ENCODE measurements around the gene ADGRB3. TPM values are rescaled to one million over a fixed set of nuclear protein-coding genes. Genes with fewer than 3 reads are reported as not detected.

Gene ADGRB3
- total and polyA plus RNA-seq, 10 of the 15 experiments (the other 5 are each of a cell fraction or from before 2014, with no cell fraction given) = 0.03 to 0.06 TPM; not detected in 8

- Histone ChIP-seq H3K9me3 (replicated peaks; ENCODE audit: control insufficient read depth, insufficient read depth, low read length) (no peaks in the 10 kb centered on the region), H3K4me1 (ENCODE audit: control insufficient read depth, insufficient read depth, low read length) (no peaks in the 10 kb centered on the region), H2AFZ (ENCODE audit: control insufficient read depth, low read depth, low read length) (no peak overlapping the region), H3K27me3 (replicated peaks in 1 of 2; ENCODE audit: control insufficient read depth in 2 of 2, insufficient read depth in 2 of 2, low read length in 1 of 2) (no peaks in the 10 kb centered on the region), H3K36me3 (ENCODE audit: control insufficient read depth in 2 of 2, insufficient read depth in 2 of 2, low read length in 1 of 2) (no peaks in the 10 kb centered on the region), H3K9ac (ENCODE audit: control insufficient read depth, insufficient read depth, low read length) (no peak overlapping the region), H3K4me3 (no peak overlapping the region), H4K20me1 (ENCODE audit: control insufficient read depth, insufficient read depth) (no peaks in the 10 kb centered on the region), H3K27ac (ENCODE audit: control insufficient read depth, insufficient read depth) (no peak overlapping the region), H3K4me2 (ENCODE audit: control insufficient read depth, insufficient read depth) (no peak overlapping the region), H3K79me2 (ENCODE audit: control insufficient read depth, insufficient read depth, low read length) (no peaks in the 10 kb centered on the region)
- ChIA-PET POLR2A (no interaction called here), CTCF (no interaction called here), SMC1A (ENCODE audit: uncharacterized antibody, unreplicated experiment) (no interaction called here), RAD21 (ENCODE audit: unreplicated experiment) (no interaction called here)
- in situ Hi-C loops (cut with MboI) (no loop called here), intact Hi-C loops (cut with micrococcal nuclease; ENCODE audit: unreplicated experiment) (no loop called here)
- ATAC-seq = no peak
- WGBS (ENCODE audit: insufficient coverage, insufficient replicate concordance, low lambda C conversion rate, missing lambda C conversion rate) = 38% methylated on average over 1 of the region's 1 CpG
- FAIRE-seq = no peak
- no peak for DNase-seq (ENCODE audit: low read depth, low spot score)
- TF ChIP-seq RBBP5 (conservative IDR thresholded peaks at IDR 0.05) (no peak), KDM1A (IDR thresholded peaks at IDR 0.05; ENCODE audit: borderline replicate concordance) (no peak), RAD51 (IDR thresholded peaks at IDR 0.05) (no peak), CHD1 (IDR thresholded peaks at IDR 0.05; ENCODE audit: low read depth, low read length) (no peak), POU2F2 (IDR thresholded peaks at IDR 0.05; ENCODE audit: borderline replicate concordance, low read depth, low read length) (no peak), NFXL1 (IDR thresholded peaks at IDR 0.05; ENCODE audit: borderline replicate concordance) (no peak), ZNF622 (IDR thresholded peaks at IDR 0.05) (no peak), HSF1 (IDR thresholded peaks at IDR 0.05; ENCODE audit: low read depth, low read length) (no peak)
- no TSS peak for BruUV-seq (replicated peaks)
Observed at GRCh38 chr6:68859233-68859632, 224.2 kb downstream of the ADGRB3 start.

GRCh38 chr6:68868646-68869045 lies 233.6 kb downstream of the ADGRB3 start:
- Histone ChIP-seq H3K9ac (ENCODE audit: control insufficient read depth, insufficient read depth, low read length) (no peak overlapping the region), H4K20me1 (ENCODE audit: control insufficient read depth, insufficient read depth) (no peaks in the 10 kb centered on the region), H3K79me2 (ENCODE audit: control insufficient read depth, insufficient read depth, low read length) (no peaks in the 10 kb centered on the region), H3K27me3 (replicated peaks in 1 of 2; ENCODE audit: control insufficient read depth in 2 of 2, insufficient read depth in 2 of 2, low read length in 1 of 2) (no peaks in the 10 kb centered on the region), H3K9me3 (replicated peaks; ENCODE audit: control insufficient read depth, insufficient read depth, low read length) (no peaks in the 10 kb centered on the region; the same call in 2 of the 3 replicates), H2AFZ (ENCODE audit: control insufficient read depth, low read depth, low read length) (no peak overlapping the region), H3K36me3 (ENCODE audit: control insufficient read depth in 2 of 2, insufficient read depth in 2 of 2, low read length in 1 of 2) (no peaks in the 10 kb centered on the region), H3K4me3 (no peak overlapping the region), H3K27ac (ENCODE audit: control insufficient read depth, insufficient read depth) (no peak overlapping the region), H3K4me2 (ENCODE audit: control insufficient read depth, insufficient read depth) (no peak overlapping the region), H3K4me1 (ENCODE audit: control insufficient read depth, insufficient read depth, low read length) (no peaks in the 10 kb centered on the region)
- RAD21 ChIA-PET (ENCODE audit: unreplicated experiment) = no interaction called here
- CTCF ChIA-PET = no interaction called here
- intact Hi-C loops (cut with micrococcal nuclease; ENCODE audit: unreplicated experiment) (no loop called here), in situ Hi-C loops (cut with MboI) (no loop called here)
- POLR2A ChIA-PET = interaction anchor here (0.5 kb wide), 1 partner anchor 99 kb away, joined by 3 read pairs; no protein-coding TSS in a partner anchor
- SMC1A ChIA-PET (ENCODE audit: uncharacterized antibody, unreplicated experiment) = no interaction called here
- no peak for DNase-seq (ENCODE audit: low read depth, low spot score)
- no TSS peak for BruUV-seq (replicated peaks)
- ATAC-seq = no peak
- no peak for FAIRE-seq
- TF ChIP-seq HCFC1 (IDR thresholded peaks at IDR 0.05; ENCODE audit: low read length) (no peak), POLR2A (IDR thresholded peaks at IDR 0.05; ENCODE audit: low read depth, low read length) (no peak), WRNIP1 (IDR thresholded peaks at IDR 0.05; ENCODE audit: borderline replicate concordance, low read depth, low read length) (no peak), EP300 (IDR thresholded peaks at IDR 0.05; ENCODE audit: borderline replicate concordance in 1 of 2, control insufficient read depth in 1 of 2, low read depth in 2 of 2, low read length in 2 of 2) (no peak), MTA2 (IDR thresholded peaks at IDR 0.05; ENCODE audit: low read depth) (no peak), ATF2 (IDR thresholded peaks at IDR 0.05; ENCODE audit: low read length) (no peak), NRF1 (conservative IDR thresholded peaks at IDR 0.05; ENCODE audit: low read depth, low read length) (no peak), EED (IDR thresholded peaks at IDR 0.05; ENCODE audit: low read depth) (no peak), ZBED1 (IDR thresholded peaks at IDR 0.05; ENCODE audit: borderline replicate concordance) (no peak)
